T1000 (cell line): ENCODE results near the gene RGS6.

Experiments
- DNase-seq: peaks from one replicate; lab custom pipeline; 2025; ENCODE audit warnings: mixed read lengths; lab: John Stamatoyannopoulos, UW

The RGS6 gene

DNA sequence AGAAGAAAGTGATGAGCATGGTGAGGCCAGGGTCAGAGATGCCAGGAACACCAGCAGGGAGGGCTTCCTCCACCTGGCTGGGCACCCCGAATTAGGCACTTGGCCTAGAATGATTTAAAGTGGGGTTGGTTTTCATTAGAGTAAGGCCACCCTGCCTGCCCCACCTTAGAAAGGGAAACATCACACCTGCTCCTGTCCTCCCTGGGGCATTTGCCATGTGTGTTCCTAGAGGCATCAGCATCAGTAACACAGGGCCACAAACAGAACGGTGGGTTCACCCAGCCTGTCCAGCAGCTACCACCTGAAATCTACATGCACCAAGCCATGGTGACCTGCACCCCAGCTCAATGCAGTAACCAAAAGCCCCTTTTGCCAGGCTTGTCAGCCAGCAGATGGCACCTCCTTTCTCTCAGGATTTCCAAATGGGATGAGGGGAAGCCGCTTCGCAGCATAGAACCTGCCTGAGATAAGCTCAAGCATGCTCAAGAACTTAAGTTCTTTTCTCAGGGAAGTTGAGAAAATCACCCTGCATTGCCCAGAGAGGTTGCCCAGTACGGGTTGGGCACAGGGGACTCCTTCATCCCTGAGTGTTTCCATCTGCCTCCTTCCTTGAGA, 622.9 kb downstream of the RGS6 start:
- DNase-seq, result no peak

GRCh38 chr14:72555609-72556000, 623.4 kb downstream of the RGS6 start:
- DNase-seq, result no peak

DNA sequence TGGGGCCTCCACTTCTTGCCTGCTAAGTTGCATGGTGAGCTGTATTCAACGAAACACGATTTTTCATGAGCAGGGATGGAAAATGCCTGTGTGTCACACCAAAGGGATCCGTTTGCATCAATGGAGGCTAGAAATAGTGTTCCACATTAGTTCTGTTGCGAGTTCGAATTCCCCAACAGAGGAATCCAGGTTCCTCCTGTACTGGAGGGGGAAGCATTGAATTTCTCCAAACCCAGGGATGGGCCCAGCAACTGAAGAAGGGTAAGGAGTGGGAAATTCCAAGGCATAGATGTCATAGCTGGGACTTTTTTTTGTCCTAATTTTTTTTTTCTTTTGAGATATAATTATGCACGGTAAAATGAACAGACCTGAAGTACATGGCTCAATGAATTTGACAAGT, 625.4 kb downstream of the RGS6 start:
- DNase-seq, result no peak

DNA sequence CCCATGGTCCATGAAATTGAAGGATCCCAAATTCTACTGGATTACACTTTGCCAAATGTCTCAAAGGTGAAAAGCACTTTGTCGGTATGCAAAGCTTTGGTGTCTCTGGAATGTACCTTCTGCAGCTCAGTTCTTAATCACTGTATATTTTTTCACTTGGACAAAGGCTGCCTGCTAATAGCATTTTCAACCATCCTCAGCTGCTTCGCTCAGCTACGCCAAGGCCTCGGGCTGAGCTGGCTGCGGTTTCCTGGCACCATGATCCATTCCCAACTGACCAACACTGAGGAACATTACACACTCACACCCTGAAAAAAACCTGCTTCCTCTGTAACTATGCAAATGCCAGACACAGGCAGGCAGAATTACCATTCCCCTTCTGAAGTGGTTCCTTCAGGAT, 626.5 kb downstream of the RGS6 start:
- DNase-seq, result no peak

- DNase-seq, result no peak
Observed at GRCh38 chr14:72559202-72559601, 627.0 kb downstream of the RGS6 start.

- DNase-seq, result no peak
Observed at GRCh38 chr14:72559669-72560255, 627.5 kb downstream of the RGS6 start.

GRCh38 chr14:72560331-72560730, 628.1 kb downstream of the RGS6 start:
- no peak for DNase-seq

- no peak for DNase-seq
Observed at GRCh38 chr14:72560889-72561493, 628.8 kb downstream of the RGS6 start.

DNA sequence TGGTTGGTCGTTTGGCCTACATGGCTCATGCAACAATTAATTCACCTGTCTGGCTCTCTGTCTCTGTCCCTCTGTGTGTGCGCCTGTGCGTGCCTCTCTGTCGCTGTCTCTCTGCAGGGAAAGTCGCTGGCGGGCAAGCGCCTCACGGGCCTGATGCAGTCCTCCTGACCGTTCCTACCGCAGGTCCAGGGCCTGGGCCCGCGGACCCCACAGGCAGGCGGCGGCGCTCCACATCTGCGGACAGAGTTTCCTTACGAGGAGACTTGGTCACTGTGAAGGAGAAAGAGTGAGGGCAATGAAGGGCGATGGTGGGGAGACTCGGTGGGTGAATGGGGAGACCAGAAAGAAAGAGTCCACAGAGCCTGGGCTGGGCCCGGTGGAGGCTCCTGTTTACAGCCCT, 630.1 kb downstream of the RGS6 start:
- no peak for DNase-seq

- no peak for DNase-seq
Observed at GRCh38 chr14:72563676-72564075, 631.4 kb downstream of the RGS6 start.

DNA sequence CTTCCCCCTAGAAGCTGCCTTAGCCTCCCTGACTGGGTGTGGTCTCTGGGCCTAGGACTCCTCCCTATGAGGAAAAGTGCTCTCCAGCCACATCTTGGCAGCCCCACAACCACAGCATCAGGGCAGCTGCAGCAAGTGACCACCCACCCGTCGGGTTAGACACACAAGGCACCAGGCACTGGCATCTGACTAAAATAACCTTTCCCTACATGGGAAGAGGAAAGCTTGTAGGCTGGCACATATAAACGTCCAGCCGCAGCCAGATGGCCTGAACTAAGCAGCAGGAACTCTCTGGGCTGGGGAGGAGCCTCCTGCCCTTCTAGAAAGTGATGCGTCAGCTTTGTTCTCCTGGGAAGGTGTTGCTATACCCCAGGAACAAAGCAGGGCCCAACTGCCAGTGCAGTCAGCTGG, 632.9 kb downstream of the RGS6 start:
- no peak for DNase-seq

DNA sequence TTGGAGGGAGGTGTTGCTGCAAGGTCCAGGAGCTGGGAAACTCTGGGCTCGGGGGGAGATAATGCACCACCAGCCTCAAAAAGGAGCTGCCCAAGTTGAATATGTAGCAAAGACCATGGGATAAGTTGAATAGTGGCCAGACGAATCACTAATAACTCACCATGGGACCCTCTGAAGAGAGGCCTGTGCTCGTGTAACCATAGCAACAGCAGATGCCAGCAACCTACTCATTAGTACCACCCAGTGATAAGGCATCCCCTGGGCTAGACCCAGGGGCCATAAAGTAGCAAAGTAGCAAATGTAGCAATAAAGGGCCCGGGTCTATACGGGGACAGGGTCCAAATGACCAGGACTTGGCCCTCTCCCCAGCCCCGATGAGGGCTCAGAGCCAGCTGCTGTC, 633.7 kb downstream of the RGS6 start:
- DNase-seq, result no peak

DNA sequence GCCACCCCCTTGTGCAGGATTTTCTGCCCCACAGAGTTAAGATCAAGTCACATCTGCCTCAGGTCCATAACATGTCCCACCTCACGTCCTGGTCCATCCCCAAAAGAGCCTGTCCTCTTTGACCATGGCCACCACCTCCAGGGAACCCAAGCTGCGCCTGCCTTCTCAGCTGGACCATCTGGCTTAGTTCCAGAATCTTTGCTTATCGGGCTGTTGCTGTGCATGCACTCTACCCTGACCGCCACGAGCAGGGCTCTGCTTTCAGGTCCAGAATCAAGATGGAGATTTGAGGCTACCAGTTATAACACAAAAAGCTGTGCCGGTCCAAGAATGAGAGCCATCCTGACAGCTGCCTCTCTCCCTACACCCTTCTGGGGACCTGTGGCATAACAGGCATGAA, 635.0 kb downstream of the RGS6 start:
- no peak for DNase-seq

- no peak for DNase-seq
Observed at GRCh38 chr14:72568296-72568992, 636.2 kb downstream of the RGS6 start.

GRCh38 chr14:72573725-72574417, 641.6 kb downstream of the RGS6 start:
- no peak for DNase-seq

- no peak for DNase-seq
Observed at GRCh38 chr14:72574715-72575114, 642.5 kb downstream of the RGS6 start.

DNA sequence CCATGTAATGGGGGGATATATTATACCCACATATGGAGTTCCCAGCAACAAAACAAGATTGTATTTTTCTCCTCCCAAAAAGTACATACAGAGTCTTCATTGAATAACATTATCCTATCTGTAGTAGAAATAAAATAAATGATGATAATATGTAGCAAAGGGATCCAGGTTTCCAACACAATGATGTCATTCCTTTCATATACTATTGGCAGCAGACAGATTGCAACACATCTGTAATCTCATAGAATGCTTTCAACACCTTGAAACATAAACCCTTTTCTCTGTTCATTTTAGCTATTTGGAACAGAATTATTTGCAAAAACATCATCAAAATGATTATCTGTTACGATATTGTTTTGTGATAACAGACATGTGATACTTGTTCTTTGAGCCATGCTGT, 644.0 kb downstream of the RGS6 start:
- DNase-seq, result no peak

DNA sequence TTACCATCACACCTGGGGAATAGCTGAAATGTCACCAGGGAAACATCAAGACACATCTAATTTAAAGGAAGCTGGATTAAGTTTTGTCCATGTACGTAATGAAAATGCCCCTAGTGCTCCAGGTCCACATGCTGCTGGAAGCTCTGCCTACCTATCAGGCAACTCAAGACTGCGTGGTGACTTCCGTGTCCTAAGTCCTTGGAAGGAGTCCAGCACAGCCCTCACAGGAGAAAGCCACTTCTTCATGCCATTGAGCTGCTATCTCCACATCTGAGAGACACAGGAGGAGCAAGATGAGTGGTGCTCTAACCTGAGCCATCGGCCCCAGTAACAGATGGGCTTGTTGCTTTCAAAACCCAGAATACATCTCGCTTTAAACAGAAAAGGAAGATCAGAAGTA, 645.3 kb downstream of the RGS6 start:
- no peak for DNase-seq

- DNase-seq, result no peak
Observed at GRCh38 chr14:72578514-72578913, 646.3 kb downstream of the RGS6 start.

GRCh38 chr14:72582582-72582981, 650.4 kb downstream of the RGS6 start:
- no peak for DNase-seq

DNA sequence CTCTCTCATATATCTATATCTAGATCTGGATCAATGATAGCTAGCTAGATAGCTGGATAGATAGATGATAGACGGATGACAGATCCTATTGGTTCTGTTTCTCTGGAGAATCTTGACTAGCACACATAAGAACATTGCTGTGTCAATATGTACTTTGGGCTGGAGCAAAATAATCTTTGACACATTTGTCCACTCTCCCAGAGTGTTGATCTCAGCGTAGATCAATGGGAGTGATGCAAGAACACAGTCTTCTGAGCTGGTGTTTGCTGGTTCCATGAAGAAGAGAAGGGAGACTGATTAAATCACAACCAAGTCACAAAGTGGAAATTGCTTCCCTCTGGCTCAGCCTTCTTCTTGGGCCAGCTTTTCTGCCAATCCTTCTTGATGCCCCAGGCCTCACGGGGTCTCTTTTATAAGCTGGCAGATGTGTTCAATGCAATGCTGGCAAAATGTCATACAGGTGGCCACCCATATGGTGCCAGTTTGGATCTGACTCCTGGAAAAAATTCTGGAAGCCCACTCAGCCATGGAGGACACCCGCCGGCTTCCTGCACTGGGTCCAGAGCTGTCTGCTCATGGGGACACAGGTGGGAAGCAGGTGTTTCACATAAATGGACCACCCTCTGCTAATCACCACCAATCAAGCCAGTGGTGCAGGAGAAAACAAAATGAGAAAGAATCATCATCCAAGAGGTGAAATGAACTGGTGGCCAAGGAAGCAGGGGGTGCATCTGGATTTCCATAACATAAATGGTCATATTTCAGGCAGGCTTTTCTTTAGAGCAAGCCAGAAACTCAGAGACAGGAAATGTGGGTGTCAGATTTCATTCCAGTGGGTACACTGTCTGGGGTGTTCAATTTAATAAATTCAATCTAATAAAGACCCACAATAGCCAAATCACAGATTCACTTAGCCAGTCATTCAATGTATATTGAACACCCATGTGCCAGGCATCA, 651.4 kb downstream of the RGS6 start:
- no peak for DNase-seq
